HepG2 (cell line): ENCODE measurements around the gene NET1. TPM values are rescaled to one million over a fixed set of nuclear protein-coding genes. Genes with fewer than 3 reads are reported as not detected.

Source experiments
- ADNP ChIP-seq: sonication (generic); formaldehyde crosslinking; IDR thresholded peaks from 2 replicates; pipeline ENCODE4 v1.4.0; 2020; ENCODE audit warnings: missing genetic modification reagents
- ATF2 ChIP-seq: sonication (generic); formaldehyde crosslinking; IDR thresholded peaks from 2 replicates; pipeline ENCODE4 v1.4.0; 2020; ENCODE audit warnings: missing genetic modification reagents
- CCDC6 ChIP-seq: sonication (generic); formaldehyde crosslinking; IDR thresholded peaks from 2 replicates; pipeline ENCODE4 v1.8.1; 2022; ENCODE audit warnings: mild to moderate bottlenecking, missing genetic modification reagents, moderate library complexity
- CREM ChIP-seq, 2 experiments: sonication (generic) in 1 of 2; formaldehyde crosslinking in 1 of 2; IDR thresholded peaks; 2 replicates each; pipeline versions ENCODE4 v1.4.0 to v1.6.1; 2016 to 2020; ENCODE audit warnings: antibody characterized with exemption in 1 of 2, mild to moderate bottlenecking in 1 of 2, missing genetic modification reagents in 1 of 2
- EED ChIP-seq: sonication (generic); formaldehyde crosslinking; IDR thresholded peaks from 2 replicates; pipeline ENCODE4 v1.5.0; 2020; ENCODE audit warnings: mild to moderate bottlenecking, missing genetic modification reagents
- GRHL1 ChIP-seq: sonication (generic); formaldehyde crosslinking; conservative IDR thresholded peaks from 2 replicates; pipeline ENCODE4 v1.8.0; 2022; ENCODE audit warnings: missing genetic modification reagents
- KDM5B ChIP-seq: sonication (generic); formaldehyde crosslinking; IDR thresholded peaks from 2 replicates; pipeline ENCODE4 v1.4.0; 2020; ENCODE audit warnings: missing genetic modification reagents, mild to moderate bottlenecking, borderline replicate concordance
- KLF15 ChIP-seq: sonication (generic); formaldehyde crosslinking; IDR thresholded peaks from 2 replicates; pipeline ENCODE4 v1.8.1; 2023; ENCODE audit warnings: borderline replicate concordance, mild to moderate bottlenecking, inconsistent platforms, missing genetic modification reagents, mixed read lengths
- KMT2A ChIP-seq: sonication (generic); formaldehyde crosslinking; IDR thresholded peaks from 2 replicates; pipeline ENCODE4 v1.4.0; 2020; ENCODE audit warnings: missing genetic modification reagents
- SATB2 ChIP-seq: sonication (generic); formaldehyde crosslinking; IDR thresholded peaks from 2 replicates; pipeline ENCODE4 v1.5.0; 2020; ENCODE audit warnings: missing genetic modification reagents
- SPEN ChIP-seq: sonication (generic); formaldehyde crosslinking; IDR thresholded peaks from 2 replicates; pipeline ENCODE4 v1.5.1; 2020; ENCODE audit warnings: low read depth, mild to moderate bottlenecking, missing genetic modification reagents
- TOPORS ChIP-seq: sonication (generic); formaldehyde crosslinking; IDR thresholded peaks from 2 replicates; pipeline ENCODE4 v1.8.0; 2023; ENCODE audit warnings: mild to moderate bottlenecking, missing genetic modification reagents
- ZBTB37 ChIP-seq: sonication (generic); formaldehyde crosslinking; IDR thresholded peaks from 2 replicates; pipeline ENCODE4 v1.4.0; 2020; ENCODE audit warnings: mild to moderate bottlenecking, missing genetic modification reagents
- ZMYM2 ChIP-seq: sonication (generic); formaldehyde crosslinking; IDR thresholded peaks from 2 replicates; pipeline ENCODE4 v1.8.0; 2022; ENCODE audit warnings: mild to moderate bottlenecking, missing genetic modification reagents
- ZNF138 ChIP-seq: sonication (generic); formaldehyde crosslinking; IDR thresholded peaks from 2 replicates; pipeline ENCODE4 v1.5.0; 2020; ENCODE audit warnings: mild to moderate bottlenecking, low read depth, missing genetic modification reagents
- ZNF232 ChIP-seq: sonication (generic); formaldehyde crosslinking; IDR thresholded peaks from 2 replicates; pipeline ENCODE4 v1.4.0; 2020; ENCODE audit warnings: missing genetic modification reagents, borderline replicate concordance
- ZNF446 ChIP-seq: sonication (generic); formaldehyde crosslinking; IDR thresholded peaks from 2 replicates; pipeline ENCODE4 v1.5.0; 2020; ENCODE audit warnings: mild to moderate bottlenecking, missing genetic modification reagents
- ZNF503 ChIP-seq: sonication (generic); formaldehyde crosslinking; IDR thresholded peaks from 2 replicates; pipeline ENCODE4 v1.4.0; 2020; ENCODE audit warnings: missing genetic modification reagents
- ZNF549 ChIP-seq: sonication (generic); formaldehyde crosslinking; IDR thresholded peaks from 2 replicates; pipeline ENCODE4 v1.5.0; 2020; ENCODE audit warnings: missing genetic modification reagents
- ZNF552 ChIP-seq: sonication (generic); formaldehyde crosslinking; IDR thresholded peaks from 2 replicates; pipeline ENCODE4 v1.9.0; 2022; ENCODE audit warnings: missing genetic modification reagents, mild to moderate bottlenecking, borderline replicate concordance
- ZNF577 ChIP-seq: sonication (generic); formaldehyde crosslinking; IDR thresholded peaks from 2 replicates; pipeline ENCODE4 v1.4.0; 2020; ENCODE audit warnings: mild to moderate bottlenecking, low read depth, missing genetic modification reagents, borderline replicate concordance
- ZNF597 ChIP-seq: sonication (generic); formaldehyde crosslinking; IDR thresholded peaks from 2 replicates; pipeline ENCODE4 v1.5.0; 2020; ENCODE audit warnings: missing genetic modification reagents
- ZNF598 ChIP-seq: sonication (generic); formaldehyde crosslinking; IDR thresholded peaks from 2 replicates; pipeline ENCODE4 v1.5.1; 2020; ENCODE audit warnings: mild to moderate bottlenecking, missing genetic modification reagents, borderline replicate concordance
- ZNF790 ChIP-seq: sonication (generic); formaldehyde crosslinking; IDR thresholded peaks from 2 replicates; pipeline ENCODE4 v1.8.0; 2022; ENCODE audit warnings: missing genetic modification reagents, mild to moderate bottlenecking, borderline replicate concordance
- polyA plus RNA-seq, 8 experiments: library from polyadenylated mRNA; depleted of rRNA in 3 of 8; stranded (reverse) in 7 of 8; unstranded in 1 of 8; fragments of >200 nt; fragmentation: Illumina TruSeq in 4 of 8; extraction: Trizol in 4 of 8; gene quantifications; 2 replicates each; pipeline versions ENCODE4 v1.2.1 to v1.2.3, GENCODE V29; 2011 to 2016; ENCODE audit warnings: low read depth in 4 of 8, missing spikeins in 1 of 8, mixed read lengths in 1 of 8; ENCODE audit not compliant: insufficient read depth in 1 of 8
- total RNA-seq, 5 experiments: library from RNA; depleted of rRNA; stranded (reverse); fragments of >200 nt; fragmentation: Illumina TruSeq; extraction: Trizol; gene quantifications; 2 replicates each; pipeline ENCODE4 v1.2.3, GENCODE V29; 2016; ENCODE audit warnings: low read depth in 1 of 5

NET1 gene
- total and polyA plus RNA-seq, 2 of the 13 experiments (the other 11 are each of a cell fraction or from before 2014, with no cell fraction given) = 48.1 to 65.8 TPM

GRCh38 chr10:5493691-5494090 lies 81.3 kb downstream of the NET1 start (continued):
- TF ChIP-seq CREM (IDR thresholded peaks at IDR 0.05) (peak; percentile 29; the same call in 1 of the 2 replicates), CREM (CRISPR knock-in tag; IDR thresholded peaks at IDR 0.05) (no peak), CCDC6 (peak; percentile 59; the same call in 1 of the 2 replicates), ZNF446 (CRISPR knock-in tag) (no peak), KMT2A (CRISPR knock-in tag) (no peak), KDM5B (CRISPR knock-in tag) (no peak), ZNF552 (CRISPR knock-in tag) (no peak), ZBTB37 (CRISPR knock-in tag) (no peak), TOPORS (no peak), ADNP (CRISPR knock-in tag) (no peak), ZNF597 (CRISPR knock-in tag) (no peak), ZMYM2 (CRISPR knock-in tag) (no peak), SPEN (CRISPR knock-in tag) (no peak; the same call in 1 of the 2 replicates), ZNF138 (CRISPR knock-in tag) (no peak), KLF15 (no peak), ZNF598 (no peak), SATB2 (CRISPR knock-in tag) (no peak), ZNF577 (no peak), ZNF232 (CRISPR knock-in tag) (no peak), ZNF790 (no peak), ZNF549 (CRISPR knock-in tag) (no peak), ZNF503 (CRISPR knock-in tag) (no peak), ATF2 (CRISPR knock-in tag) (0 out of 2 replicates have a peak, but pooled peaks have one; percentile 31), GRHL1 (no peak), EED (no peak)
